Neural progenitor cell (in vitro differentiated cells): ENCODE data around the gene RELL2. TPM values are rescaled to one million over a fixed set of nuclear protein-coding genes. Genes with fewer than 3 reads are reported as not detected.

Source experiments
- DNase-seq: peaks from one replicate; pipeline ENCODE4 v3.0.0-alpha.2; 2016; ENCODE audit warnings: low spot score
- H2AFZ ChIP-seq: fragments of 200-600 bp; sonication (generic); replicated peaks from 2 replicates; pipeline ENCODE4 v1.6.1; 2016; ENCODE audit warnings: antibody characterized with exemption
- H3F3A ChIP-seq: fragments of 200-600 bp; sonication (generic); 2 replicates; pipeline ENCODE4 v1.6.1; 2016; ENCODE audit warnings: antibody characterized with exemption, low read depth
- H3K27ac ChIP-seq: fragments of 200-600 bp; sonication (generic); 2 replicates; pipeline ENCODE4 v1.5.1; 2016; ENCODE audit warnings: mild to moderate bottlenecking
- H3K27me3 ChIP-seq: fragments of 200-600 bp; sonication (generic); 2 replicates; pipeline ENCODE4 v1.6.1; 2016; ENCODE audit warnings: mild to moderate bottlenecking, moderate library complexity
- H3K36me3 ChIP-seq: fragments of 200-600 bp; sonication (generic); 2 replicates; pipeline ENCODE4 v1.5.1; 2016
- H3K4me1 ChIP-seq: fragments of 200-600 bp; sonication (generic); 2 replicates; pipeline ENCODE4 v1.6.1; 2016; ENCODE audit warnings: mixed run types
- H3K4me2 ChIP-seq: fragments of 200-600 bp; sonication (generic); 2 replicates; pipeline ENCODE4 v1.6.1; 2016
- H3K4me3 ChIP-seq: fragments of 200-600 bp; sonication (generic); 2 replicates; pipeline ENCODE4 v1.5.1; 2016
- H3K79me2 ChIP-seq: fragments of 200-600 bp; sonication (generic); 2 replicates; pipeline ENCODE4 v1.6.1; 2016; ENCODE audit warnings: low read depth
- H3K9ac ChIP-seq: fragments of 200-600 bp; sonication (generic); 2 replicates; pipeline ENCODE4 v1.6.1; 2016
- H3K9me3 ChIP-seq: fragments of 200-600 bp; sonication (generic); 2 replicates; pipeline ENCODE4 v1.5.1; 2016; ENCODE audit warnings: low read depth
- H4K20me1 ChIP-seq: fragments of 200-600 bp; sonication (generic); 2 replicates; pipeline ENCODE4 v1.6.1; 2016; ENCODE audit warnings: low read depth
- H3K27ac Mint-ChIP-seq: 3 replicates; pipeline ENCODE4 v1.8.0; 2021; ENCODE audit warnings: mixed read lengths
- H3K27me3 Mint-ChIP-seq: 2 replicates; pipeline ENCODE4 v1.8.0; 2022; ENCODE audit warnings: low read depth, mild to moderate bottlenecking, inconsistent platforms, moderate library complexity, mixed read lengths; ENCODE audit not compliant: insufficient read depth
- H3K36me3 Mint-ChIP-seq: 3 replicates; pipeline ENCODE4 v1.8.0; 2021; ENCODE audit warnings: mixed read lengths
- H3K4me1 Mint-ChIP-seq: 3 replicates; pipeline ENCODE4 v1.8.0; 2021; ENCODE audit warnings: mixed read lengths
- H3K4me3 Mint-ChIP-seq: 3 replicates; pipeline ENCODE4 v1.8.0; 2021; ENCODE audit warnings: mild to moderate bottlenecking, moderate library complexity, mixed read lengths
- H3K9me3 Mint-ChIP-seq: 3 replicates; pipeline ENCODE4 v1.8.0; 2020; ENCODE audit warnings: mixed read lengths
- EZH2 ChIP-seq: fragments of 200-600 bp; sonication (generic); IDR thresholded peaks from 2 replicates; pipeline ENCODE4 v1.6.1; 2017; ENCODE audit warnings: antibody characterized with exemption, mild to moderate bottlenecking, moderate library complexity
- EZH2phosphoT487 ChIP-seq: fragments of 200-600 bp; sonication (generic); IDR thresholded peaks from 2 replicates; pipeline ENCODE4 v1.6.1; 2017; ENCODE audit warnings: antibody characterized with exemption
- total RNA-seq: library from RNA; depleted of rRNA; stranded (reverse); fragments of >200 nt; gene quantifications from 2 replicates; pipeline ENCODE4 v1.2.3, GENCODE V29; 2015; ENCODE audit warnings: low replicate concordance
- TF ChIP-seq, protein P1 (sequence below): fragments of 200-600 bp; sonication (generic); IDR thresholded peaks from 2 replicates; pipeline ENCODE4 v1.5.1; 2017; ENCODE audit warnings: antibody characterized with exemption, mild to moderate bottlenecking

RELL2 gene
- total RNA-seq, 1 donor from 2014 or later, result 0.30 TPM

DNA sequence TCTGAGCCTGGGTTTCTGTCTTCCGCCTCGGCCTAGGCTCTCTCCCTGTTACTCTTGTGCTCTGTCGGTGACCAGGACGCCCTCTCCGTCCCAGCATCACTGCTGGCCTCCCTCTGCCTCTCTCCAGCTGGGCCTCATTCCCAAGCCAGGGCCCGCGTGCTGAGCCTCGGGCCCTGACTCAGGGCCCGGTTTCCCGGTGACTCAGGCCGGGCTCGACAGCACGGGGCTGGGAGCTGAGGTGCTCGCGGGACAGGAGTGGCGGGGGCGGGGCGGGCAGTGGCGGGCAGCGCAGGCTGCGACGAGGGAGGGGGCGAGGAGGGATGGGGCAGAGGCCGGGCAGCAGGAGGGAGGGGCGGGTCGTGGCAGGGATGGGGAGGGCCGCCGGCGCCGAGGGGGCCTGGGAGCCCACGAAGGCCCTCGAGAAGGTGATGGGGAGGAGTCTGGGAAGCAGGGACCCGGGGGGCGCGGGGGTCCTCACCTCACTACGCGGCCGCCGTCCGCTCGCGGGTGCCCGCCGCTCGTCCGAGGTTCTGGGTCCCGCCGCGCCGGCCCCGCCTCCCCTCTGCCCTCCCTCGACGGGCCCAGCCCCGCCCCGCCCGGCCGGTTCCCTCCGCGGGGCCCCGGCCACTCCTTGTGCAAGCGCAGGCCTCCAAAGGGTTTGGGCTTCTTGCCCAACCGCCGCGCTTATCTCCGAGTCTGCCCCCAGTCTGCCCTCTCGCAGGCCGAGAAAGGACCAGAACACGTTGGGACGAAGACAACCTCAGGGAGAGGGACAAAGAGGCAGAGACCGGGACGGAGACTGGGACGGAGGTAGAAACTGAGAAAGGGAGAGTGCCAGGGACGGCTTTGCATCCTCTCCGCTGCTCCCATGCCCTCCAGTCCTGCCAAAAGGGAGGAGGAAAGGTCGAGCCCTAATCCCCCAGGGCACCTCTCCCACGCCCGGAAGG, 45.2 kb downstream of the RELL2 start, which contains the start of gene ARAP3:
Gene ARAP3 (minus strand): TSS at position 536 of the 947 bp plus-strand sequence. CDS start 1,744 bp downstream, outside the sequence.
- Histone ChIP-seq H3K36me3 (no peaks in the 10 kb centered on the region), H3K9me3 (no peaks in the 10 kb centered on the region), H3K79me2 (no peaks in the 10 kb centered on the region), H2AFZ (peak within 1 kb of the TSS; percentile 75), H3F3A (peaks cover 43% of the 10 kb centered on the region), H4K20me1 (no peaks in the 10 kb centered on the region), H3K27ac (peak within 1 kb of the TSS; percentile 53), H3K4me2 (peak within 1 kb of the TSS; percentile 79), H3K4me3 (peak within 1 kb of the TSS; percentile 46), H3K4me1 (peaks cover 35% of the 10 kb centered on the region), H3K27me3 (no peaks in the 10 kb centered on the region), H3K9ac (no peak within 1 kb of the TSS)
- peaks cover 13% of the 10 kb centered on the region for H3K36me3 Mint-ChIP-seq
- TF ChIP-seq EZH2, result no peak
- TF ChIP-seq EZH2phosphoT487, result no peak
- peaks cover 2% of the 10 kb centered on the region for H3K27me3 Mint-ChIP-seq
- peak; percentile 87 for DNase-seq
- no peaks in the 10 kb centered on the region for H3K9me3 Mint-ChIP-seq
- H3K27ac Mint-ChIP-seq, result peak within 1 kb of the TSS; percentile 94
- H3K4me3 Mint-ChIP-seq, result peak within 1 kb of the TSS; percentile 82
- H3K4me1 Mint-ChIP-seq, result peaks cover 47% of the 10 kb centered on the region

DNA sequence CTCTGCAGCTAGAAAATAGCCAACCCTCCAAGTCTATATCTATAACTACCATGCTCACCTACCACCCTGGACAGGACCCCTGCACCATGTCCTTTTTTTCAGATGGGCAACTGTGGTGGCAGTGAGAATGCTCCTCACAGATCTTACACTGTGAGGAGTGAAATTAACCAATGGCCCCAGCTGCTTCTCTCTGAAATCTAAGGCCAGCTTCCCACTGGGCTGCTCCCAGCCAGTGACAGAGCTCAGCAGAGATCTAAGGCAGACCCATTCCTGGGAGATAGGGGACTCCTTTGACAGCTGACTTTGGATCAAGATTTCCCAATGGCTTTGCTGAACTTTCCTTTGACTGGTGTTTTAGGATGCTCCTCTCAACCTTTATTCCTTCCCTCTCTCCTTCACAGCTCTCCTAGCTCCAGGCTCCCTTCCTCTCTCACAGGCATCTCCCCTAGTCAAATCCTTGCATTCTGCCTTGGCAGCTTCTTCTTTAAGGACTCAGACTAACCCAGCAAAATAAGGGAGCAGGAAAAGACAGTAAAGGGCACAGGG, 46.9 kb downstream of the RELL2 start:
- H4K20me1 ChIP-seq, result no peaks in the 10 kb centered on the region
- peak overlapping the region; percentile 52 for H3K4me2 ChIP-seq
- H3K27ac Mint-ChIP-seq, result peak overlapping the region; percentile 25
- TF ChIP-seq EZH2phosphoT487, result no peak
- TF ChIP-seq, protein P1, sequence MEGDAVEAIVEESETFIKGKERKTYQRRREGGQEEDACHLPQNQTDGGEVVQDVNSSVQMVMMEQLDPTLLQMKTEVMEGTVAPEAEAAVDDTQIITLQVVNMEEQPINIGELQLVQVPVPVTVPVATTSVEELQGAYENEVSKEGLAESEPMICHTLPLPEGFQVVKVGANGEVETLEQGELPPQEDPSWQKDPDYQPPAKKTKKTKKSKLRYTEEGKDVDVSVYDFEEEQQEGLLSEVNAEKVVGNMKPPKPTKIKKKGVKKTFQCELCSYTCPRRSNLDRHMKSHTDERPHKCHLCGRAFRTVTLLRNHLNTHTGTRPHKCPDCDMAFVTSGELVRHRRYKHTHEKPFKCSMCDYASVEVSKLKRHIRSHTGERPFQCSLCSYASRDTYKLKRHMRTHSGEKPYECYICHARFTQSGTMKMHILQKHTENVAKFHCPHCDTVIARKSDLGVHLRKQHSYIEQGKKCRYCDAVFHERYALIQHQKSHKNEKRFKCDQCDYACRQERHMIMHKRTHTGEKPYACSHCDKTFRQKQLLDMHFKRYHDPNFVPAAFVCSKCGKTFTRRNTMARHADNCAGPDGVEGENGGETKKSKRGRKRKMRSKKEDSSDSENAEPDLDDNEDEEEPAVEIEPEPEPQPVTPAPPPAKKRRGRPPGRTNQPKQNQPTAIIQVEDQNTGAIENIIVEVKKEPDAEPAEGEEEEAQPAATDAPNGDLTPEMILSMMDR, result no peak
- TF ChIP-seq EZH2, result no peak
- H3K79me2 ChIP-seq, result no peaks in the 10 kb centered on the region
- peaks cover 5% of the 10 kb centered on the region for H3K36me3 Mint-ChIP-seq
- no peaks in the 10 kb centered on the region for H3K27me3 ChIP-seq
- peaks cover 2% of the 10 kb centered on the region for H3K27me3 Mint-ChIP-seq
- peaks cover 50% of the 10 kb centered on the region for H3K4me1 Mint-ChIP-seq
- no peak overlapping the region for H2AFZ ChIP-seq
- H3K4me3 ChIP-seq, result no peak overlapping the region
- no peaks in the 10 kb centered on the region for H3K36me3 ChIP-seq
- peak overlapping the region; percentile 4 for H3K4me3 Mint-ChIP-seq
- H3K4me1 ChIP-seq, result peaks cover 42% of the 10 kb centered on the region
- H3K9ac ChIP-seq, result no peak overlapping the region
- no peaks in the 10 kb centered on the region for H3K9me3 Mint-ChIP-seq
- H3K9me3 ChIP-seq, result no peaks in the 10 kb centered on the region
- peaks cover 37% of the 10 kb centered on the region for H3F3A ChIP-seq
- peak; percentile 31 for DNase-seq
- no peak overlapping the region for H3K27ac ChIP-seq

DNA sequence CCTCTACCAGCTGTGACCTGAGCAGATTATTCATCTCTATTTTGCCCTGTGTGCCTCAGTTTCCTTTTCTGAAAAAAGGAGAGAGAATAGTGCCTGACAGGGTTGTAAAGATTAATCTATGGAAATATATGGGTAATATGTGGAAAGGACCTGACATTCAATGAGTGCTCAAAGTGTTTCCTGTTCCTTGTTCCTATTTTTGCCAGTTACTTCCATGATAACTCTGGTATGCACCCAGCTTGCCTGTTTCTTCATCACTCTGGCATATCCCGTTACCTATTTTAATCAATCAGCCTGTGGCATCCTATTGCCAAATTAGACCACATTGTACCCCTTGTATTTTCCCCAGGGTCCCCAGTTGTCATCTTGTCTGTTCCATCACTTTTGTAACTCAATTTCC, 48.8 kb downstream of the RELL2 start:
- H3K36me3 ChIP-seq, result no peaks in the 10 kb centered on the region
- H3K4me1 ChIP-seq, result peaks cover 38% of the 10 kb centered on the region
- Mint-ChIP-seq H3K4me3 (no peak overlapping the region), H3K27ac (no peak overlapping the region), H3K36me3 (no peaks in the 10 kb centered on the region), H3K9me3 (no peaks in the 10 kb centered on the region), H3K4me1 (peaks cover 40% of the 10 kb centered on the region), H3K27me3 (peaks cover 5% of the 10 kb centered on the region)
- no peaks in the 10 kb centered on the region for H3K79me2 ChIP-seq
- peaks cover 35% of the 10 kb centered on the region for H3F3A ChIP-seq
- TF ChIP-seq, protein P1, result no peak
- TF ChIP-seq EZH2 (no peak), EZH2phosphoT487 (no peak)
- H3K9ac ChIP-seq, result no peak overlapping the region
- no peak overlapping the region for H3K4me3 ChIP-seq
- no peak overlapping the region for H3K4me2 ChIP-seq
- no peaks in the 10 kb centered on the region for H3K9me3 ChIP-seq
- no peak for DNase-seq
- no peak overlapping the region for H3K27ac ChIP-seq
- no peaks in the 10 kb centered on the region for H4K20me1 ChIP-seq
- no peak overlapping the region for H2AFZ ChIP-seq
- peaks cover 3% of the 10 kb centered on the region for H3K27me3 ChIP-seq
